GM12878 (cell line): Measurements from ENCODE around the gene SASH3. TPM values are rescaled to one million over a fixed set of nuclear protein-coding genes. Genes with fewer than 3 reads are reported as not detected.
A peak's percentile ranks its signal among the peaks of the same experiment; 100 is the strongest.

Experiments
- BCL11A ChIP-seq: IDR thresholded peaks from 2 replicates; pipeline ENCODE4 v1.6.1; 2011; ENCODE audit warnings: low read depth, low read length
- CEBPB ChIP-seq, 2 experiments: fragments of 150-350 bp in 1 of 2; IDR thresholded peaks; 2 replicates each; pipeline ENCODE4 v1.6.1; 2012 to 2014; ENCODE audit warnings: low read depth in 2 of 2, low read length in 2 of 2, borderline replicate concordance in 1 of 2, inconsistent platforms in 1 of 2
- CREB1 ChIP-seq: IDR thresholded peaks from 2 replicates; pipeline ENCODE4 v1.6.1; 2012; ENCODE audit warnings: low read depth, mild to moderate bottlenecking, inconsistent platforms
- CTCF ChIP-seq, 3 experiments: IDR thresholded peaks in 2 of 3; conservative IDR thresholded peaks in 1 of 3; 2 replicates each; pipeline ENCODE4 v1.5.1; 2011; ENCODE audit warnings: low read depth in 3 of 3, low read length in 3 of 3, mild to moderate bottlenecking in 3 of 3, control low read depth in 2 of 3, moderate library complexity in 2 of 3, inconsistent platforms in 1 of 3, mixed read lengths in 1 of 3; ENCODE audit not compliant: control insufficient read depth in 2 of 3, insufficient read depth in 1 of 3; ENCODE audit errors: extremely low read depth in 1 of 3
- DPF2 ChIP-seq: fragments of 450-650 bp; IDR thresholded peaks from 2 replicates; pipeline ENCODE4 v1.6.1; 2017; ENCODE audit warnings: mild to moderate bottlenecking
- E2F4 ChIP-seq: IDR thresholded peaks from 2 replicates; pipeline ENCODE4 v1.6.1; 2012; ENCODE audit warnings: low read depth, low read length, improper control_type of control experiment
- HDAC2 ChIP-seq: fragments of 200-600 bp; sonication (generic); IDR thresholded peaks from 2 replicates; pipeline ENCODE4 v1.6.1; 2017
- JUND ChIP-seq: IDR thresholded peaks from 2 replicates; pipeline ENCODE4 v1.6.1; 2012; ENCODE audit warnings: low read depth, mild to moderate bottlenecking, low read length, improper control_type of control experiment, moderate library complexity
- MEF2B ChIP-seq: fragments of 450-650 bp; IDR thresholded peaks from 2 replicates; pipeline ENCODE4 v1.6.1; 2018; ENCODE audit warnings: mild to moderate bottlenecking, moderate library complexity; ENCODE audit not compliant: partially characterized antibody, poor library complexity, severe bottlenecking
- NFIC ChIP-seq: IDR thresholded peaks from 2 replicates; pipeline ENCODE4 v1.6.1; 2012; ENCODE audit warnings: low read depth, mild to moderate bottlenecking, inconsistent platforms, low read length, moderate library complexity
- NR2C1 ChIP-seq: fragments of 450-650 bp; IDR thresholded peaks from 2 replicates; pipeline ENCODE4 v1.6.1; 2017; ENCODE audit warnings: antibody characterized with exemption, mild to moderate bottlenecking, moderate library complexity
- POLR2AphosphoS5 ChIP-seq: IDR thresholded peaks from 2 replicates; pipeline ENCODE4 v1.6.1; 2011; ENCODE audit warnings: mild to moderate bottlenecking, low read length, inconsistent platforms
- POU2F2 ChIP-seq: IDR thresholded peaks from 3 replicates; pipeline ENCODE4 v1.6.1; 2011; ENCODE audit warnings: low read depth, mild to moderate bottlenecking, low read length, borderline replicate concordance
- SMC3 ChIP-seq: IDR thresholded peaks from 2 replicates; pipeline ENCODE4 v1.6.1; 2011; ENCODE audit warnings: low read length, improper control_type of control experiment, borderline replicate concordance
- SREBF2 ChIP-seq: IDR thresholded peaks from 2 replicates; pipeline ENCODE4 v1.6.1; 2012; ENCODE audit warnings: mild to moderate bottlenecking, low read length
- STAT3 ChIP-seq: IDR thresholded peaks from 2 replicates; pipeline ENCODE4 v1.6.1; 2011; ENCODE audit warnings: low read depth, low read length, improper control_type of control experiment
- TAF1 ChIP-seq: IDR thresholded peaks from 2 replicates; pipeline ENCODE4 v1.6.1; 2011; ENCODE audit warnings: mild to moderate bottlenecking, low read depth, low read length, borderline replicate concordance
- TCF3 ChIP-seq: IDR thresholded peaks from 2 replicates; pipeline ENCODE4 v1.6.1; 2012; ENCODE audit warnings: low read depth, mild to moderate bottlenecking, low read length, borderline replicate concordance; ENCODE audit not compliant: insufficient read depth
- ZBTB11 ChIP-seq: fragments of 450-650 bp; formaldehyde crosslinking; IDR thresholded peaks from 2 replicates; pipeline ENCODE4 v1.5.0; 2022; ENCODE audit warnings: mild to moderate bottlenecking, missing genetic modification characterization
- ZBTB4 ChIP-seq: fragments of 450-650 bp; formaldehyde crosslinking; IDR thresholded peaks from 2 replicates; pipeline ENCODE4 v1.4.0; 2022; ENCODE audit warnings: mild to moderate bottlenecking, moderate library complexity
- ZNF24 ChIP-seq: fragments of 450-650 bp; IDR thresholded peaks from 2 replicates; pipeline ENCODE4 v1.6.1; 2017; ENCODE audit warnings: antibody characterized with exemption, mild to moderate bottlenecking
- ZNF622 ChIP-seq: fragments of 450-650 bp; IDR thresholded peaks from 2 replicates; pipeline ENCODE4 v1.6.1; 2017; ENCODE audit warnings: mild to moderate bottlenecking, inconsistent platforms
- polyA plus RNA-seq, 11 experiments: library from polyadenylated mRNA; depleted of rRNA in 4 of 11; unstranded in 6 of 11; stranded (reverse) in 5 of 11; fragments of >200 nt; fragmentation: Nextera tagmentation in 4 of 11; fragmentation: Illumina TruSeq in 1 of 11; extraction: Ambion mirVana in 4 of 11; extraction: Trizol in 1 of 11; gene quantifications; 1 replicate in 1 of 11; 2 replicates in 10 of 11; pipeline versions ENCODE4 v1.2.1 to v1.2.3, GENCODE V29; 2011 to 2016; ENCODE audit warnings: inconsistent platforms in 2 of 11, missing spikeins in 2 of 11, low read depth in 1 of 11
- total RNA-seq, 4 experiments: library from RNA; depleted of rRNA in 3 of 4; stranded (reverse); fragments of >200 nt in 3 of 4; fragmentation: Illumina TruSeq in 1 of 4; extraction: Trizol in 1 of 4; gene quantifications; 2 replicates each; pipeline versions ENCODE4 v1.2.1 to v1.2.3, GENCODE V29; 2013 to 2021

SASH3 gene
- total and polyA plus RNA-seq, 10 of the 15 experiments (the other 5 are each of a cell fraction or from before 2014, with no cell fraction given): 23.1 to 233 (median 160) TPM

- TF ChIP-seq SMC3 (peak; percentile 22; the same call in 1 of the 2 replicates), DPF2 (peak; percentile 86), CTCF (IDR thresholded peaks at IDR 0.05 in 2 of 3, conservative IDR thresholded peaks at IDR 0.05 in 1 of 3; ENCODE audit: control insufficient read depth in 2 of 3, extremely low read depth in 1 of 3, insufficient read depth in 1 of 3, low read depth in 3 of 3, low read length in 3 of 3) (peak in 1 of 3 experiments; percentile 34; a peak in 1 of 6 replicates), JUND (no peak), ZBTB11 (CRISPR knock-in tag) (no peak), TCF3 (peak; percentile 41; the same call in 1 of the 2 replicates), POLR2AphosphoS5 (no peak), HDAC2 (no peak), CEBPB (IDR thresholded peaks at IDR 0.05; ENCODE audit: borderline replicate concordance in 1 of 2, low read depth in 2 of 2, low read length in 2 of 2) (no peak), SREBF2 (no peak), ZBTB4 (CRISPR knock-in tag) (no peak), NFIC (no peak), TAF1 (0 out of 2 replicates have a peak, but pooled peaks have one; percentile 23), ZNF24 (no peak), POU2F2 (peak; percentile 9; the same call in 1 of the 3 replicates), NR2C1 (no peak), ZNF622 (no peak), E2F4 (no peak), MEF2B (peak; percentile 68), BCL11A (peak; percentile 31; the same call in 1 of the 2 replicates), STAT3 (no peak), CREB1 (no peak)
Observed at GRCh38 chrX:129772796-129773431, 6.8 kb upstream of the SASH3 start (continued).
